ENCODE results near the gene HAUS3.
"Not testable (repeated sequence)": the region's sequence is repeated elsewhere in the genome, so short reads cannot be mapped to it uniquely, and the experiment has no call there.

The HAUS3 gene

GRCh38 chr4:2275546-2276251 is 33.8 kb upstream of the HAUS3 start:
- DNase-seq = no peak

- DNase-seq = not testable (repeated sequence)
Measured at GRCh38 chr4:2275044-2275397, 33.1 kb upstream of the HAUS3 start.

GRCh38 chr4:2274320-2275043 is 32.6 kb upstream of the HAUS3 start:
- no peak for DNase-seq

- DNase-seq = no peak
Measured at GRCh38 chr4:2273657-2274319, 31.9 kb upstream of the HAUS3 start.

- no peak for DNase-seq
Measured at GRCh38 chr4:2273221-2273620, 31.3 kb upstream of the HAUS3 start.

GRCh38 chr4:2272828-2273120 is 30.9 kb upstream of the HAUS3 start:
- DNase-seq = no peak

- no peak for DNase-seq
Measured at GRCh38 chr4:2272026-2272827, 30.3 kb upstream of the HAUS3 start.

GRCh38 chr4:2271279-2272025 is 29.5 kb upstream of the HAUS3 start:
- DNase-seq = no peak

- no peak for DNase-seq
Measured at GRCh38 chr4:2270341-2271165, 28.6 kb upstream of the HAUS3 start.

GRCh38 chr4:2269618-2270163 is 27.8 kb upstream of the HAUS3 start:
- no peak for DNase-seq

GRCh38 chr4:2269206-2269531 is 27.2 kb upstream of the HAUS3 start:
- DNase-seq = no peak

GRCh38 chr4:2268357-2269205 is 26.7 kb upstream of the HAUS3 start:
- no peak for DNase-seq

GRCh38 chr4:2267841-2268240 is 25.9 kb upstream of the HAUS3 start:
- no peak for DNase-seq

- no peak for DNase-seq
Measured at GRCh38 chr4:2267320-2267811, 25.4 kb upstream of the HAUS3 start.

GRCh38 chr4:2266821-2267220 is 24.9 kb upstream of the HAUS3 start:
- DNase-seq = no peak

GRCh38 chr4:2266181-2266580 is 24.3 kb upstream of the HAUS3 start:
- no peak for DNase-seq

GRCh38 chr4:2265113-2266110 is 23.5 kb upstream of the HAUS3 start:
- DNase-seq = no peak

- no peak for DNase-seq
Measured at GRCh38 chr4:2264481-2265041, 22.6 kb upstream of the HAUS3 start.

GRCh38 chr4:2263926-2264321 is 22.0 kb upstream of the HAUS3 start:
- DNase-seq = no peak
